GM19328 (cell line): Measurements from ENCODE around the gene B3GAT3.
A peak's percentile ranks its signal among the peaks of the same experiment; 100 is the strongest.
"Not testable (repeated sequence)": the region's sequence is repeated elsewhere in the genome, so short reads cannot be mapped to it uniquely, and the experiment has no call there.

Experiments used
- ATAC-seq: cut with Tn5 transposase; IDR thresholded peaks from one replicate; pipeline ENCODE4 v1.9.1; 2021; ENCODE audit warnings: mild to moderate bottlenecking, moderate library complexity; ENCODE audit not compliant: unreplicated experiment

The B3GAT3 gene

DNA sequence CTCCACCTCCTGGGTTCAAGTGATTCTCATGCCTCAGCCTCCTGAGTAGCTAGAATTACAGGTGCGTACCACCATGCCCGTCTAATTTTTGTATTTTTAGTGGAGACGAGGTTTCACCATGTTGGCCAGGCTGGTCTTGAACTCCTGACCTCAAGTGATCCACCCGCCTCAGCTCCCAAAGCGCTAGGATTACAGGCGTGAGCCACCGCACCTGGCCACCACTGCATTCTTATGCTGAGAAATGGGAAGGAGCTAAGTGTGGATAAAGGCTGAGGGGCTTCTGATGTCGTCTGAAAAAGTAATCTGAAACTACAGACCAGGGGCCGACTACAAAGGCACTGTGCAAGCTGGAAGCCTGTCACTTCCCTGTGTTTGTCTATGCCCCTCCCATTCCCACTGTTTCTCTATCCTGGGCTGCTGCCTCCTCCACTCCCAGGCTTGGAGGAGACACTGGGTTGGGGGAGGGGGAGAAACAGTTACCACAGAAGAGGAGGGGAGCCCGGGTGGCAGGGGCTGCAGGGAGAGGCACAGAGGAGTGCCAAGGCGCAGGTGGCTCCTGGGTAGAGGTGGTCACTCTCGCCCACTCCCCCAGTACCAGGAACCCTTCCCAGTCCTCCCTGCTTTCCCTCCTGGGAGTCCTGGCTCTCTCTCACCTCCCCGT lies 17.2 kb downstream of the B3GAT3 start:
- ATAC-seq = no peak

GRCh38 chr11:62603776-62604299 lies 17.9 kb downstream of the B3GAT3 start:
- no peak for ATAC-seq

DNA sequence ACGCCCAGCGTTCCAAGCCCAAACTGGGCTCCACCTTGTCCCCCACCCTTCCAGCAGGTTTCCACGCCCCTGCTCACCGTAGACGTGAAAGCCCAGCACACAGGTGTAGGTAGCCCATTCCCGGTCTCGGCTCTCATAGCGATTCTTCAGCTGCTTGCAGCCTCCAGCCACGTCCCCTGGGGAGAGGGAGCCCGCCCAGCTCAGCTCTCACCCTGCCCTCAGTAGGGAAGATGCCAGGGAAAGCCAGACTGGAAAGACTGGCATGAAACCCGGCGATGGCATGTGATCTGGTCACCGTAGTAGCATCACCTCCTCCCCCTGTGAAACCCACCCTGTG lies 18.7 kb downstream of the B3GAT3 start:
- ATAC-seq = no peak

- no peak for ATAC-seq
Observed at GRCh38 chr11:62602141-62603071, 19.4 kb downstream of the B3GAT3 start.

- peak; percentile 75 for ATAC-seq
Observed at GRCh38 chr11:62601372-62602140, 20.2 kb downstream of the B3GAT3 start, which contains the start of gene MTA2. Gene MTA2, minus strand, starts transcription at chr11:62601865. Its CDS starts 415 bp downstream, at chr11:62601450.

GRCh38 chr11:62601122-62601371 lies 20.7 kb downstream of the B3GAT3 start:
- no peak for ATAC-seq

GRCh38 chr11:62600367-62601121 lies 21.2 kb downstream of the B3GAT3 start:
- ATAC-seq = no peak

- ATAC-seq = no peak
Observed at GRCh38 chr11:62599901-62600300, 21.9 kb downstream of the B3GAT3 start.

DNA sequence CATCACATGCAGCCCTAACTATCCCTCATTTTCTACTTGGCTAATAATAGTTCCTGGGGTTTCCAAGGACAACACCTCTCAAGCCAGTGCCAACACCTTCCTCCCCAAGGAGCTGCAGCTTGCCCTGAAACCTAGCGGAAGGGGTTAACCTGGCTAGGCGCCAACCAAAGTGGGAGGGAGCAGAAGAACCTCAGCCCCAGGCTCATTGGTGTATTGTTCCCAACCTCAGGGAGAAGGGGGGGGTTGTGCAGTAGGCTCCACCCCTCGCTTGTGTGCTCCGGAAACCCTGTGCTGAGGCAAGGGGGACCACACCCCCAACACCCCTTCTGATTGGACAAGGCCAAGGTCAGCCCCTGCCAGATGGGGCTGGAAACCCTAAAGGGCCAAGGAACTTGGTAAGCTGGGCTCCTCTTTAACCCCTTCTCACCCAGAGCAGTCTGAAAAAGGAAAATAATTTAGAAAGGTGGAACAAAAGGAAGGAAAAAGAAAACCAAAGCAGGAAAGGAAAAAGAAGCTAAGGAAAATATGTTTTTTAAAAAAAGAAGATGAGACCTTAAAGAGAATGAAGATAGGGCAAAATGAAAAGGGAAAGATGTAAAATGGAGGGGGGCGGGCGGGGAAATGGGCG lies 22.6 kb downstream of the B3GAT3 start:
- peak; percentile 34 for ATAC-seq

DNA sequence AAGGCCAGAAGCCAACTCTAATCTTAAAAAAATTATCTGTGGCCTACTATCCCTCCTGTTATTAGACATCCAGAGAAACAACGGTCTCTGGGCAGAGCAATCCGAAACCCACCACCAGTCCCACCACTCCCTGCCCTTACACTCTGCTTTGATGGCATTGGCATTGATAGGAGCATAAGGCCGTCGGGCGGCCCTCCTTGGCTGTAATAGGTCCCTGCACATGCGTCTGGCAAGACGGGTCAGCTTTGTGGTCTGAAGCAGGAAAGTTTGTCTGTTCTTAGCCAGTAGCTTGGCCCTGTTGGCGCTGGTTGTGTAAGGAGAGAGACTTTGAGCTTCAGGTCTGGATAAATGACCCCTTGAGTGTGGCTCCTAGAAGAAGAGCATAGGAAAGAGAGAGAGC lies 26.7 kb downstream of the B3GAT3 start:
- ATAC-seq = no peak

DNA sequence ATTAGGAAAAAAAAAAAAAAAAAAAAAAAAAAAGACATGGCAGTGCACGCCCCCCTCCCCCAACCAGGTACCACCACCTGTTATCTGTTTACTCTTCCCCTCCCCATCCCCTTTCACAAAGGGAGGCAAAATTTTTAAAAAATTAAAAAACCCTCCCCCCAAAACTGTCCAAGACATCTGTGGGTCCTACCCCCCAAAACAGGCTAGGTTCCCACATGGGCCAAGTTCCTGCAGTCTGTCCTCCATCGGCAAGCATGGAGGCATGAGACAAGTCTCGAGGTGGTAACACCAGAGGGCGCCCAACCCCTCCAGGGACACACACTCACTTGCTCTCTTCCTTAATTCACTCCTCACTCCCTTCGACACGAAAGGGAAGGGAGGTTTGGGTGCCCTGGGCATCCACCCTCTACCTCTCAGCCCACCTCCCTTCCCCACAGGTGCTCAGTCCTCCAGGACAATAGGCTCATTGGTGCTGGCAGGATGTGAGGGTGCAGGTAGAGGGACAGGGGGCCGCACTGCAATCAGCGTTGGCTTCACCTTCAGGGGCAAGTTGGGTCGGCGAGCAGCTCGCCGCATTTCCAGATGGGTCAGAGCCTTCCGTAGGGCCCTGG lies 28.2 kb downstream of the B3GAT3 start:
- ATAC-seq = no peak

GRCh38 chr11:62592989-62593421 lies 28.8 kb downstream of the B3GAT3 start:
- no peak for ATAC-seq

GRCh38 chr11:62592146-62592815 lies 29.5 kb downstream of the B3GAT3 start:
- no peak for ATAC-seq

DNA sequence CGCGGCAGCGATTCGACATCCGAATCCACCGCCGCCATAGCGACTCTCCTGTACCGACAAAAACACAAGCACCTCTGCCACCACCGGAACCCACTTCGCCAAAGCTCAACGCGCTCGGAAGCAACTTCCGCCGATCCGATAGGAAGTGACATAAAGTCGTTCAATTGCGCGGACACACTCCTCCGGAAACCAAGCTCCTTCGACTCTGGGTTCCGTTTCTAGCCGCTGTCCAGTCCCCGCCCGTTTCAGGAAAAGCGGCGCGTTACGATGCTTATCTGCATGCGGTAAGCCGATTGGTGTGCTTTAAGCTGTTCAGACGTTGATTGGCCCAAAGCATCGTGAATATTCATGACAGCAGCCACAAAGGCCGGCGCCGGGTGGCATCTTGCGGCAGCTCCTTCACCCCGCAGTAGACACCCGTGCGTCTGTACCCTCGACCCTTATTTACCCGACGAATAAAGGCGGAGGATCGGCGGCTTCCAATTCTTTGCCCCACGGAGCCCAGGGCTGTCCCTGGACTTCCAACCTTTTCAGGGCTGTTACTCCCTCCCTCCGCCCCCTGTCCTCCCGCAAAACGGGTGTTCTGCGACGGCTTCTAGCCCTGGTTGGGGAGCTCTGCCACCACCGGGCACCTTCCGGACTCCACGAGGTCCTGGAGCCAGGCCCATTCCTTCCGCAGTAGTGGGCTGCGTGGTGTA lies 30.2 kb downstream of the B3GAT3 start, which contains the start of gene TUT1:
TUT1 (minus strand) TSS at position 76 of the 698 bp plus-strand sequence; CDS start at position 38, 38 bp downstream.
- peak; percentile 75 for ATAC-seq

DNA sequence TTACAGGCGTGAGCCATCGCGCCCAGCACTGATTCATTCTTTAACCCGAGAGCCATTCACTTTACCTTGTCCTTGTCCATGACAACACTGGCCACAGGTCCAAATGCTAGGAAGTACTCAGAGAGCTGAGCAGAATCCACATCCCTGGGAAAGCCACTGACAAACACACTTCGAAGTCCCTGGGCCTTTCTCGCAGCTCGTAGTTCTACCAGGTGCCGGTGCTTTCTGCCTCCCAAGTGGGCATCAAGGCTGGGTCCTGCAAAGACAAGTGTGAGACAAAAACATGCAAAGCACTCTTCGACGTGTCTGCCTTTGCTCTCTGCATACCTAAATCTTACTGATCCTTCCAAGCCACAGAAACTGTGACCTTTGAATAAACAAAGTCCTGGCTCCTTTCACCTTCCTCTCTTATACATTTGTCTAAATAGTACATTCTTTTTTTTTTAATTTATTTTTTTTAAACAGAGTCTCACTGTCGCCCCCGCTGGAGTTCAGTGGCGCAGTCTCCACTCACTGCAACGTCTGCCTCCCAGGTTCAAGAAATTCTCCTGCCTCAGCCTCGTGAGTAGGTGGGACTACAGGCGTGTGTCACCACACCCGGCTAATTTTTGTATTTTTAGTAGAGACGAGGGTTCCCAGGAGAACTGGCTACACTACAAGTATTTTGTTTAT lies 32.7 kb downstream of the B3GAT3 start:
- ATAC-seq = no peak

- not testable (repeated sequence) for ATAC-seq
Observed at GRCh38 chr11:62585356-62585755, 36.4 kb downstream of the B3GAT3 start.

DNA sequence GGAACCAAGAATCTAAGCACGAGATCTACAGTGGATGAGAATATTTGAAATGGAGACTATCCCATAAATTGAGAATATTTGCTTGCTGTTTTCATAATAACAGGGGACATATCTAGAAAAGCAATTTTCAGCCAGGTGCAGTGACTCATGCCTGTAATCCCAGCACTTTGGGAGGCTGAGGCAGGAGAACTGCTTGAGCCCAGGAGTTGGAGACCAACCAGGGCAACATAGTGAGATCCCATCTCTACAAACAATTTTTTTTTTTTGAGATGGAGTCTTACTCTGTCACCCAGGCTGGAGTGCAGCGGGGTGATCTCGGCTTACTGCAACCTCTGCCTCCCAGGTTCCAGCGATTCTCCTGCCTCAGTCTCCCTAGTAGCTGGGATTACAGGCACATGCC lies 40.1 kb downstream of the B3GAT3 start:
- ATAC-seq = not testable (repeated sequence)
